HG03571 (cell line): ENCODE results near the gene IMMP2L.

Experiments
- ATAC-seq: cut with Tn5 transposase; IDR thresholded peaks from one replicate; pipeline ENCODE4 v1.9.1; 2021; ENCODE audit not compliant: unreplicated experiment

The IMMP2L gene

DNA sequence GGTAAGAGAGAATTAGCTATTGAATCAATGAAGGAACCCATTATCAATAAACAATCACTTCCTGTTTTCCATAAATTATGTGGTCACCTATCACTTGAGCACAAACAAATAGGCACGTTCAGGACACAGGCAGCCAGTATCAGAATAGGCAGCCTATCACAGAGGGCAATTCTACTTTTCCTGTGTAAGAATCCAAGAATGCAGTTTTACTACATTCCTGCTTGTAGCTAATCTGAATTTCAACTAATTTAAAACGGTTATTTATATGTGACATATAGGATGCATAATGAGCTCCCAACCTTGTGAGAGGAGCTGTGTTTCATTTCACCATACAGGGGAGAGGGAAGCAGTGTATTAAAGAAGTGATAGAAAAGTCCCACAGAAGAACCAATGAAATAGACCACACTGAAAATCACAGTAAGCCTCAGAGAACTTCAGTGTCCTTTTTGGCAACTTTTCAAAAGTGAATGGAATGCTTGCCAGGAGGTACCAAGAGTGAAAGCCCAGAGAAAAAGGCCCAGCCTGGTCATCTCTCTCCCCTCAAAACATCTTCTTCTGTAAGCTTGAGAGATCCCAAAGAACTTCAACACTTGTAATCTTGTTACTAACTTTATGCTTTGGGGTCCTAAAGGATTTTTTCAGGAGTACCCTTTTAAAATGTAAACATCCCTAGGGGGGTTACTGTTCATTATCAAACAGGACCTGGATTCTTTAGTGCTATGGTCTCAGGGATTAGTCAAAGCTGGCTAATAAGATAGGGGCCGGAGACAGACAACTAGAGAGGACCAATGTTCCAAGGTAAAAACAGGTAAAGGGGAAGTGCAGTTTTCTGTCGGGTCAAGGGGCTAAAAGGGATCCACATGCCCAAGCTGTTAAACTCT, 1.3 kb downstream of the IMMP2L start:
- no peak for ATAC-seq

DNA sequence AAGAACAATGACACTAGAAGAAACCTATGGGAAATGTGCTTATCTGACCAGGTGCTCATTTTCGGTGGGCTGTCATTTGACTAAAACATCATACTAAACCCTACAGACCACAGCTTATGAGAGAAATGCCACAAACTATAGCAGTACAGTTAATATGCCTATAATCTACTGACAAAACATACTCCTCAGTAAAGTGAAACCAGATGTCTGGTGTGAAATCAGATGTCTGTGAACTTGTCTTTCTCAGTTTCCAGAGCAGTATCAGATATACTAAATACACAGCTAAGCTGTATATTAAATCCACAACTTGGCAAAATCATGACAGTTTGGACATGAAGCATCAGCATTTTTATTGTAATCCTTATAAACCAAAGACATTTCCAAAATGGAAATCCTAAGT, 3.3 kb downstream of the IMMP2L start:
- peak; percentile 40 for ATAC-seq

DNA sequence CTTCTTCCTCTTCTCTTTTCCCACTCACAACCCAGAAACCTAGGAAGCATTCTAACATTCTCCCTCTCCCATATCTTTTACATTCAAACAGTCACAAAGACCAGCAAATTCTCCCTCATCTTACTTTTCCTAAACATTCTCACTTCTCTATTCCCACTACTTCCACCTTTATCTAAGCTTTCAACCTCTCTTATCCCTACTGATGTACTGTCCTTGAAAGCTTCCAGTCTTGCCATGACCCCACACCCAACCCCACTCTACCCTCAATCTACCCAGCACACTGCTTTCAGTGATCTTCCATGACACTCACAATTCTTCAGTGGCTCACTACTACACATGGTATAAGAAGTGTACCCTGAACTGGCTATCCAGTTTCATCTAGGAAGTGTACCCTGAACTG, 5.3 kb downstream of the IMMP2L start:
- no peak for ATAC-seq

DNA sequence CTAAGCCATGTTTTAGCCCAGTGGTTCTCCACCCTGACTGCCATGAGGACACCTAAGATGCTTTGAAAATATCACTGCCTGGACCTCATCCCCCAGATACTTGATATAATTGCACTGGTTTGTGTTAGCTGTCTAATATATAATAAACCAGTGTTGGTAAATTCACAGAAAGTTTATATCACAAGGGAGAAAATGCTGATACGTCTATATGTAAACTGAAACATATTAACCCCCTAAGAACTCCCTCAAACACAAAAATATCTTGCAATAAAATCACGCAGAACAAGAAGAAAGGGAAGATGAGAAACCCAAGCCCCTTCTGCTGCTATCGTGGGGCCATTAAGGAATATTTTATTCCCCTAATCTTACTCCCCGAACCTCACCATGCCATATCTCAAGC, 8.2 kb downstream of the IMMP2L start:
- no peak for ATAC-seq

DNA sequence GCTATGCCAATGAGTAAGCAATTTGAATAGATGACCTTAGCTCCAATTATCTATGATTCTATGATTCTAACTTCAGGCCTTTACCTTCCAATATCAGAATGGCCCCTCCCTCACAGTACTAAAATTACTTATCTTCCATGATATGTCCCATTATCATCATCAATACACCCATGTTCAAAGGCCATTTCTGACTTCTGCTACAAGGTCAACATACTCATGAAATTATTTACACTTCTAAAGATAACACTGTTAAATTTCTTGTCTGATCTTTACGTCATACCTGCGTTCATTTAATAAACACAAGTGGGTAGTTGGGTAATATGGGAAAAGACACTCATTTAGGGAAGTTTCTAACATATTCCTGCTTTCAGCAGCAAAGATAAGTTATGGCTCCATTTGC, 21.2 kb downstream of the IMMP2L start:
- ATAC-seq: no peak

DNA sequence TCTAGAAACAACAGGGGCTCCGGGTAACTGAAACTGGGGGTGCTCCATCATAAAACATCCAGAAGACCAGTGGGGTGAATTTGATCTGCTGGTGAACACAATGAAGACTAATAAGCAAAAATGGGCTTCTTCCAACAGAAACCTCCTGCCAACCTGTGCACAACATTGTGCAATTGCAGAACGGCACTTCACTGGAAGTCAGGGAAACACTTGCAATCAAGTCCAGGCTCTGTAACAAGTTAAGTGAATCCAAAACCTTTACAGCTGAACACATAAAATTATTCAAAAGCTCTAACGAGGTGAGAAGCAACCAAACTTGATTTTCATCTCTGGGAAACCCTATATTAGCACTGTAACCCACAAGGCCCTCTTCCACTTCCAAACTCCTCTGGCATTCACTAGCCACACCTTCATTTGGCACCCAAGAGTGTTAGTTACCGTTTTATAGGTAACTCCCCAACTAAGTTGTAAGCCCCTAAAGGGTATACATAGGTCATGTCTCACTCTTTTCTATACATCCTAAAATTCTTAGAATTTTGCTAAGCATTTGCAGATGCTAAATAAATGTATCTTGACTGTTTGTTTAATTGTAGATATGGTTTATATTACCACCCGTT, 22.0 kb downstream of the IMMP2L start:
- no peak for ATAC-seq

DNA sequence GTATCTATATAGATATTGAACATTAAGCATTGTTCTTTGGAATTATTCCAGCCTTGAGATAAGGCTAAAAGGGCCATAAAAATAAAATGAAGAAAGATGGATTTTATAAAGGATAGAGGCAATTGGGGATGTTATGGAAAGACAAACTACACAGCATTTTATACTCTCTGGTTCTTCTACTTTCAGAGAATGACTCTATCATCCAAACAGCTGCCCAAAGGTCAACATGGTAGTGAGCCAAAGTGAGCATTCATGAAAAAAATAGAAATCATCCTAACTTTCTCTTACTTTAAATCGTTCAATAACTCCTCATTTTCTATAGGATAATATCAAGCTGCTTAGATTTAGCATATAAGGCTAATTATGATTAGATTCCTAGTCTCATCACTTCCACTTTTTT, 25.2 kb downstream of the IMMP2L start:
- ATAC-seq: no peak

DNA sequence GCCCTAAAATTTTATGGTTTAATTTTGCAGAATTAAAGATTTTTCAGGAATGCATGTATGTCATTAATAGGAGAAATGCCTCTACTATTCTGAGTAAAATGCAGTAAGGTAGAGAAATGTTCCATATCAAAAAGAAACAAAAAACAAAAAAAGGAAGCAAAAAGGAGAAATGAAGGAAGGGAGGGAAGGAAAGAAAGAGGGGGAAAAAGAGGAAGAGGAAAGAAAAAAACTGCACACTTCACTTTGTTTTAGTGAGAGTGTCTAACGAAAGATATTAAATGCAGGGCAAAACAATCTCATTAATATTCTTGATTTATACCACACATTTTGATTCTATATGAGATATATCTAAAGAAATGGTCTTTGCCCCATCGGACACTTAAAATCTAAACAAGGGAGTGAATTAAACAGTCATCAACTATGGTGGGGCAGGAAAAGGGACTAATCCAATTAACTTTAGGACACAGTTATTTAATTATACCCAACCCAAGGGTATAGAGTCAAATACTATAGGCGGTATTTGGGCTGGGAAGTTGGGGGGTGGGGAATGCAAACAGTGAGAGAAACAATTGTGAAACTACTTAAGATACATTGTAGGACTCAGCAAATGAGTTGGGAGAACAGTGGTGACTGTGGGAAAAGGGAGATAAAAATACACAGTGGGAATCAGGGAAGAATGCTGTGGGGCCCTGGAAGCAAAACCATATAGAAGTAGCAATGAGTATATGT, 27.0 kb downstream of the IMMP2L start:
- ATAC-seq: no peak

DNA sequence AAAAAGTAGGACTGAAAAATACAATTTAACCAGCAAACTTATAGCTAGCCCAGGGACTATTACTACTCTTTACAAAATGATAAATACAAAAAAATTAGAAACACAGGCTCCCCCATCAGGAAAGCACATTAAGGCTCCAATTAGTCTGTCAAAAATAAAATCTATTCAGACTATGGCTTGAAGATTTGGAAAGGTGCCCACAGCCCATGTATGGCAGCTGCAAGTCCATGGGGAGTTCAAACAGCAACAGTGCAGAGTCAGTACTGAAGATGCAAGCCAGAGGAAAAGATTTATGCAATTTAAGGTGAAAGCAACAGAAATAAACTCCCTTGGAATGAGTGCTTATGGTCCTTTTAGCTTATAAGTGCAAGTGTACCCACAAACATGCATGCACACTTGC, 29.7 kb downstream of the IMMP2L start:
- no peak for ATAC-seq

DNA sequence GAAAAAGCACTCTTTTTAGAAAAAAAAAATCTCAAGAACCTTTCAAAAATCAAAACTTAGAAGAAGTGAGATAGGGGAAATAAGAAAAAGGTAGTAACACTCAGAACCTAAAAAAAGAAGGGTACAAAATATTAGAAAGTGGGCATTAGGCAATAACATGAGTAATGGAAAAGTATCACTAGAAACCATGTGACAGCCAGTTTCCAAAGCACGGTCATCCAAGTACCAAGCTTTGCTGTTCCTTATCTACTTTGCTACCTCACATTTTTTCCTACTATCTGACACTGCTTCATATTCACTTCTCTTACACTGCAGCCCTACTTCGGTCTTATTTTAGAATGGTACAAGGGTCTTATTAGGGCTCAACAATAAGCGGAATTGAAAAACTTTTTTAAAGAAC, 30.3 kb downstream of the IMMP2L start:
- no peak for ATAC-seq

DNA sequence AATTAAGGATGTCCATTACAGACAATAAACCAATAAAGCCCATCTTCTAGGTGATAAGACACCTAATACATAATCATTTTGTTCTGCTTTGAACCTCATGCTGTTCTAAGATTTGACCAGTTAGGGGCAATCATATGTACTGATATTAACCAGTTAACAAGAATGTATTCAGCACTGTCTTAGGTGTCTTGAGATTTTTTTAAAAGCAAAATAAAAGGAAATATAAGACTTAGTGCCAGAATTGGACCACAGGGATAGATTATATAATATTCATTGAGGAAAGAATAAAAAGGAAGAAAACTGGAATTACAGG, 32.0 kb downstream of the IMMP2L start:
- no peak for ATAC-seq

DNA sequence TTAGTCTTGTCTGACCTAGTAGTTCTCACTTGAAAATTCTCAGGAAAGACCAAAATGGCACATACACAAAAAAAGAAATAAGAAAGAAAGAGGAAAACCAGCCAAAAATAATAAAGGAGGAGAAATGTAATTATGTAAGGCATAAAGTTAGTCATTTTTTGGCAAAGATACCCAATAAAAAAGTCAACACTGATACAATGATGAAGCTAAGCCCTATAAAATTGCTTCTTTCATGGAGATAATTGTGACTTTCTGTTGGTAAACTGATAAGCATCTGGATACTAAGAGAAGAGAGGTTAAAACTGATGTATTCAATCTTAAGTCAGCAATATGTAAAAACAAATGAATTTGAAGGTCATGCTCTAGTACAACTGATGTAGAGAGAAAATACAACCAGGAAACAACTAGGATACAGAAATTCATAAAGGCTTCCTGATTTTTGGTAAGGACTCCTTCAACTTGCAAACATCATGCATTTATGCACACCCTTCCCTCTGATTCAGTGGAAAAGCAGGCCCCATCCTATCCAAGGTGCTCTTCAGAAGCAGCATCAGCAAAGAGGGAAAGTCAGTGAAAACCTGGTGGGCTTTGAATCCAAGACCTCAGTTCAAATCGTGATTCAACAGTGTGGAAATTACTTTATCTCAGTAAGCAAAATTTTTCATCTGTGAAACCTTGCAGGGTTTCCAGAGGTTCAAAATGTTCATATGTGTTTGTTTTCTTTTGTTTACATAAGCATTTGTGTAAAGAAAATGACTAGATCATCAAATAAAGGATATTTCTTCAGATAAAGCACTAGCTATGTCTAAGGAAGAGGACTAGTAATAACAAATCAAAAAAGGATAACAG, 32.6 kb downstream of the IMMP2L start:
- no peak for ATAC-seq

DNA sequence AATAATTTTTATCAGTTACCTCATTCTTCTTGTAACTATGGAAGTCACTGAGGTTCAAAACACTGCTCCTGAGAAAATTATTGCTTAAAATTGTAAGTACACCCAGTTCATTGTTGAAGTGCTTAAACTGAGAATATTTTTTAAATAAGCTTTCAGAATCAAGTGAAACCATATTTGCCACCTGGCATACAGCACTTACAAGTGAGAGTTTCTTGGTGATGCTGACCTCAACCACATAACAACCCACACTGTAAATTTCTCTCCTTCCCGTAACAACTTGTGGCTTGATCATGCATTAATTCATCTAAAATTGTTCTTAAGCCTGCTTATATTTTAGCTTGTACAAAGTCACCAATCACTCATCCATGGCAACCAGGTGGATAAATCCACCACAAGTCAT, 34.0 kb downstream of the IMMP2L start:
- ATAC-seq: peak; percentile 70

DNA sequence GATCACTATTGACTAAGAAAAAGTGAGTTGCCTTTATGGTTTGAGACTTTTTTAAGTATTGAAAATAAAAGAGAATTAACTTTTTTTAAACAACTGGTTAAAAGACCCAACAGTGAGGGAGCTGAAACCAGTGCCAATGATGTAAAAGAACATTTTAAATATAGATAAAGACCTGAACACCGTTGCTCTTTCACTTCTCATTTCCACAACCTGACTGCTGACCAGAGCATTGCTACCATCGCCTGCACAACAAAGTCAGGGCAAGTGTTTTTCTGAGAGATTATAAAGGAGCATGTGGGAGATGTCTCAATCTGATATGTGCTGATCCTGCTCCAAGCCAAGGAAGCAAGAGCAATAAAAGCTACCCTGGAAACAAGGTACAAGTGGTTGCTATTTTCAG, 34.7 kb downstream of the IMMP2L start:
- ATAC-seq: peak; percentile 88

DNA sequence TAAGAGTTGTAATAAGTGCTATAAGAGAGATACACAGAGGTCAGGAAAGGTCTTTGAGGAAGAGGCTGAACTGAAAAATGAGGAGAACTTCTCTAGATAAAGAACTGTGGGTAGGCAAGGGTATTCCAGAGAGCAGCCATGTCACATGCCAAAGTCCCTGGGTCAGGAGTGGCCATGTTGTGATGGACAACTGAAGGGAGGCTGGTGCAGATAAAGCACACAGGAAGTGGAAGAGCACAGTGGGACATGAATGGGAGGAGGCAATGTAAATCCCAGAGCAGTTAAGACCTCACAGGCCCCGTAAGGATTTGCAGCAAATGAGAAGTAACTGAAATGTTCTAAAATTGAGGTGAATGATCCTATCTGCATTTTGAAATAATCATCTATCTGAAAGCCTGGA, 37.2 kb downstream of the IMMP2L start:
- no peak for ATAC-seq

DNA sequence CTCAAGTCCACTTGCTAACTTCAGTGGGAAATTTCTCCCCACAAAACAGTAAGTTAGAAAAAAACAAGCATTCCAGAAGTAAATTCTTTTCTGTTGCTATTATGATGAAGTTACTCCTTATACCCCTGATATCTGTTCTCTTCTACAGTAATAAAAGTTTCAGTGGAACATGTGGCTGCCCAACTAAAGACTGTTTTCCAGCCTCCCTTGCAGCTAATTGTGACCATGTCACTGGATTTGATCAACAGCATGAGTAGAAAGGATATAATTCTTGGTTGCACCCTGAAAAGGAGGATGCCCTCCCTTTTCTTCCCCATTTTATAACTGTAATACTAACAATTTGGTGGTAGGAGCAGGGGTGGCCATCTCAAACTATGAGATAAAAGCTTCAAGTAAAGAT, 40.6 kb downstream of the IMMP2L start:
- ATAC-seq: no peak

DNA sequence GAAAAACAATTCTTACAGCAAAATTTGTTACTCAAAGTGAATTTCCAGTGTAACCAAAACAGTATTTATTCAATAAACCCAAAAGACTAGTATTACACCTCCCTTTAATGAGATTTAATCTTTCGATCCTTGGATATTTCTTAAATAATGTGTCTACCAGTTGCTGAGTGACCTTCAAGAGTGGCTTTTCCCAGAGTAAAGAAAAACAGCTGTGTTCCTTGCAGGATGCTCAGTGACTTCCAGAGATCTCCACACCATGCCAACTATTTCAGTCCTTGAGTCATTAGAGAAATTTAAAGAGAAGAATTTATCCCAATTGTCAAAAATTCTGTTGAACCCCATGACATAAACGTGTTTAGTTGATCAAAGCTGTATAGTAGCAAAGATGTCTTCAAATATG, 44.0 kb downstream of the IMMP2L start:
- ATAC-seq: no peak

DNA sequence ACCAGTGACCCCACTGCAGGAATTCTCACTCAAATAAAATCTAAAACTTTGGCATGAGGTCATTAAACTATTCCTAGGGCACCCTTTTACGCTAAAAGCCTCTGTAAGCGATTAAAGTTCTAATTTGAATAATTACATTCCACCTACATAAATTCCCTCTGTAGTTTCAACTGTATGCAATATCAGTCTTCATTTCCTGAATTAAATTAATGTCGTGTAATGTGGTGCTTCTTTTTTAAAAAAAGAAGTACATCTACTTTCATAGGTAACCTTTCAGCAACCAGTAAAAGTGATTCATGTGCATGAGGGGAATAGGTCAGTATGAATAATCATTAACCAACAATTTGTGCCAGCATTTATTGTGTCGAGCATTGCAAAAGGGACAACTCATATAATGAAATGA, 44.7 kb downstream of the IMMP2L start:
- ATAC-seq: no peak

DNA sequence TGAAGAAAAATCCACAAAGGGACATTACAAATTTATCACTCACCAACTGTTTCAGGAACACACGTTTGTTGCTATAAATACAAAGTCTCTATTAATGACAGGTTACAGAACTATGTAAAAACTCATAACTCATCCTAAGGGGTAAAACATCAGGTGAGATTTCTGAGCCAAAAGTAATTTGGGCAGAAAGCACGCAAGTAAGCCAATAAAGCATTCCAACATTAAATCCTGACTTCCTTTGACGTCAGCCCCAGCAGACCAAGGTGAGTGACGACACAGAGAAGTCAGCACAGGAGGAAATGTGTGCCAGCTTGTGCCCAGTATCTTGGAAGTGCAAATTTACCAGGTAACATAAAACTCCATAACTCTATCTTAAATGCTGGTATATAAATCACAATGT, 45.7 kb downstream of the IMMP2L start:
- ATAC-seq: no peak

DNA sequence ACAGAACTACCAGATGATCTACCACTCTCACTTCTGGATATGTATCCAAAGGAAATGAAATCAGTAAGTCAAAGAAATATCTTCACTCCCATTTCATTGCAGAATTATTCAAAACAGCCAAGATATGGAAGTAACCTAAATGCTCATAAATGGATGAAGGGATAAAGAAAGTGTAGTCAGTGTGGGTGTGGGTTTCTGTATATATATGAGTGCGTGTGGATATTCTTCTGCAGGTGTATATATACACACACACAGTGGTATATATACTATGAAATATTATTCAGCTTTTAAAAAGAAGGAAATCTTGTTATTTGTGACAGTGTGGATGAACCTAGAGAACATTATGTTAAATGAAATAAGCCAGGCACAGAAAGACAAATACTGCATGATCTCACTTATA, 48.7 kb downstream of the IMMP2L start:
- no peak for ATAC-seq

DNA sequence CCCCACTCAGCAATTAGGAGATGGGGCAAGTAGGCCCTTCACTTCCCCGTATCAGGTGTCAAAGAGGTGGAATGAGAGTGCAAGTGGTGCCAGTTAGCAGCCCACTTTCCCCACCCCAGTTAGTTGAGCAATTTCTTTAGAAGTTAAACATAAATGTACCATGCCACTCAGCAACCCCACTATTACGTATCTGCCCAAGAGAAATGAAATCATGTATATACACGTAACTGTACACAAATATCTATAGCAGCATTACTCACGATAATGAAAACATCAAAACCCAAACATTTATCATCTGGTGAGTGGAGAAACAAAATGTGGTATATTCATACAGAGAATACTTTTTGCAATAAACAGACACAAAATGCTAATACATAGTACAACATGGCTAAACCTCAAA, 50.4 kb downstream of the IMMP2L start:
- no peak for ATAC-seq
